GM23338 (cell line): ENCODE results near the gene NHLRC4. TPM values are rescaled to one million over a fixed set of nuclear protein-coding genes. Genes with fewer than 3 reads are reported as not detected.

Source experiments
- ATAC-seq: fragments of 200-7000 bp; cut with Tn5 transposase; 3 replicates; pipeline ENCODE4 v1.9.1; 2020
- DNase-seq: peaks from one replicate; pipeline ENCODE4 v3.0.0-alpha.2; 2015; ENCODE audit warnings: low spot score
- H2AFZ ChIP-seq: fragments of 200-600 bp; sonication (generic); 2 replicates; pipeline ENCODE4 v1.8.0; 2016; ENCODE audit warnings: antibody characterized with exemption, mild to moderate bottlenecking, moderate library complexity
- H3F3A ChIP-seq: fragments of 200-600 bp; sonication (generic); replicated peaks from 2 replicates; pipeline ENCODE4 v1.8.0; 2017; ENCODE audit warnings: antibody characterized with exemption, mixed run types, low read depth
- H3K27ac ChIP-seq: fragments of 200-600 bp; sonication (generic); 2 replicates; pipeline ENCODE4 v1.6.1; 2016; ENCODE audit warnings: low read depth
- H3K27me3 ChIP-seq: fragments of 200-600 bp; sonication (generic); 2 replicates; pipeline ENCODE4 v1.8.0; 2016; ENCODE audit warnings: mild to moderate bottlenecking, mixed run types, moderate library complexity; ENCODE audit not compliant: insufficient read depth
- H3K36me3 ChIP-seq: fragments of 200-600 bp; sonication (generic); 2 replicates; pipeline ENCODE4 v1.8.0; 2016; ENCODE audit warnings: mild to moderate bottlenecking; ENCODE audit not compliant: insufficient read depth
- H3K4me1 ChIP-seq: fragments of 200-600 bp; sonication (generic); 2 replicates; pipeline ENCODE4 v1.8.0; 2016; ENCODE audit warnings: mild to moderate bottlenecking, moderate library complexity; ENCODE audit not compliant: insufficient read depth
- H3K4me2 ChIP-seq: fragments of 200-600 bp; sonication (generic); 2 replicates; pipeline ENCODE4 v1.7.1; 2017; ENCODE audit warnings: mixed run types
- H3K4me3 ChIP-seq: fragments of 200-600 bp; sonication (generic); 2 replicates; pipeline ENCODE4 v1.6.1; 2016; ENCODE audit warnings: mixed run types
- H3K79me2 ChIP-seq: fragments of 200-600 bp; sonication (generic); replicated peaks from 2 replicates; pipeline ENCODE4 v1.8.0; 2017; ENCODE audit warnings: mild to moderate bottlenecking; ENCODE audit not compliant: insufficient read depth
- H3K9me2 ChIP-seq: fragments of 200-600 bp; sonication (generic); 2 replicates; pipeline ENCODE4 v1.8.0; 2017; ENCODE audit not compliant: insufficient read depth
- H4K20me1 ChIP-seq: fragments of 200-600 bp; sonication (generic); replicated peaks from 2 replicates; pipeline ENCODE4 v1.8.0; 2017; ENCODE audit warnings: mild to moderate bottlenecking; ENCODE audit not compliant: insufficient read depth
- H3K27ac Mint-ChIP-seq: 2 replicates; pipeline ENCODE4 v1.8.0; 2020; ENCODE audit warnings: inconsistent platforms, mild to moderate bottlenecking, moderate library complexity, mixed read lengths
- H3K27me3 Mint-ChIP-seq: 3 replicates; pipeline ENCODE4 v1.8.0; 2022; ENCODE audit warnings: low read depth, mild to moderate bottlenecking, moderate library complexity, mixed read lengths, inconsistent platforms; ENCODE audit not compliant: insufficient read depth, poor library complexity
- H3K36me3 Mint-ChIP-seq: 3 replicates; pipeline ENCODE4 v1.8.0; 2021; ENCODE audit warnings: low read depth, mild to moderate bottlenecking, inconsistent platforms, moderate library complexity, mixed read lengths
- H3K4me1 Mint-ChIP-seq: 3 replicates; pipeline ENCODE4 v1.8.0; 2020; ENCODE audit warnings: mild to moderate bottlenecking, inconsistent platforms, mixed read lengths
- H3K4me3 Mint-ChIP-seq: 3 replicates; pipeline ENCODE4 v1.8.0; 2021; ENCODE audit warnings: moderate library complexity, mild to moderate bottlenecking, inconsistent platforms, mixed read lengths
- H3K9me3 Mint-ChIP-seq: 3 replicates; pipeline ENCODE4 v1.8.0; 2020; ENCODE audit warnings: moderate library complexity, mild to moderate bottlenecking, inconsistent platforms, mixed read lengths
- CREB1 ChIP-seq: fragments of 250-450 bp; sonication (Bioruptor Pico); IDR thresholded peaks from 2 replicates; pipeline ENCODE4 v1.5.0; 2020; ENCODE audit warnings: low read depth, mild to moderate bottlenecking, moderate library complexity
- EZH2 ChIP-seq: fragments of 200-600 bp; sonication (generic); IDR thresholded peaks from one replicate; pipeline ENCODE4 v1.8.0; 2017; ENCODE audit warnings: antibody characterized with exemption, mild to moderate bottlenecking, low read depth; ENCODE audit not compliant: unreplicated experiment
- EZH2phosphoT487 ChIP-seq: fragments of 200-600 bp; sonication (generic); IDR thresholded peaks from one replicate; pipeline ENCODE4 v1.8.1; 2018; ENCODE audit warnings: antibody characterized with exemption; ENCODE audit not compliant: unreplicated experiment
- JUNB ChIP-seq: IDR thresholded peaks from one replicate; pipeline ENCODE4 v1.6.1; 2016; ENCODE audit warnings: antibody characterized with exemption; ENCODE audit not compliant: unreplicated experiment
- NANOG ChIP-seq: IDR thresholded peaks from 2 replicates; pipeline ENCODE4 v1.6.1; 2016; ENCODE audit warnings: antibody characterized with exemption, borderline replicate concordance
- POLR2AphosphoS5 ChIP-seq: IDR thresholded peaks from 2 replicates; pipeline ENCODE4 v1.6.1; 2016; ENCODE audit warnings: antibody characterized with exemption, low read depth
- ZNF114 ChIP-seq: fragments of 250-450 bp; sonication (Bioruptor Pico); IDR thresholded peaks from 2 replicates; pipeline ENCODE4 v1.5.0; 2020; ENCODE audit warnings: mild to moderate bottlenecking, moderate library complexity
- ZNF331 ChIP-seq: fragments of 250-450 bp; sonication (Bioruptor Pico); IDR thresholded peaks from 2 replicates; pipeline ENCODE4 v1.5.0; 2020; ENCODE audit warnings: low read depth, mild to moderate bottlenecking, moderate library complexity
- polyA plus RNA-seq: library from polyadenylated mRNA; unstranded; fragments of >200 nt; fragmentation: Nextera tagmentation; extraction: Ambion mirVana; gene quantifications from 2 replicates; pipeline ENCODE4 v1.2.1, GENCODE V29; 2016
- total RNA-seq: library from RNA; depleted of rRNA; stranded (reverse); fragments of >200 nt; shearing (Covaris generic); gene quantifications from 2 replicates; pipeline ENCODE4 v1.2.3, GENCODE V29; 2014
- TF ChIP-seq, protein P1 (sequence below): IDR thresholded peaks from one replicate; pipeline ENCODE4 v1.6.1; 2018; ENCODE audit warnings: antibody characterized with exemption; ENCODE audit not compliant: unreplicated experiment
- TF ChIP-seq, protein P2 (sequence below), 2 experiments: fragments of 200-600 bp in 1 of 2; sonication (generic) in 1 of 2; conservative IDR thresholded peaks; 2 replicates each; pipeline versions ENCODE4 v1.5.1 to v1.6.1; 2016 to 2017; ENCODE audit warnings: antibody characterized with exemption in 2 of 2, low read depth in 2 of 2, mild to moderate bottlenecking in 2 of 2, moderate library complexity in 1 of 2
- TF ChIP-seq, protein P3 (sequence below): IDR thresholded peaks from 2 replicates; pipeline ENCODE4 v1.6.1; 2016; ENCODE audit warnings: antibody characterized with exemption

Gene NHLRC4
- total and polyA plus RNA-seq, 2 experiments from 2014 or later, result 0.47 to 0.80 TPM

DNA sequence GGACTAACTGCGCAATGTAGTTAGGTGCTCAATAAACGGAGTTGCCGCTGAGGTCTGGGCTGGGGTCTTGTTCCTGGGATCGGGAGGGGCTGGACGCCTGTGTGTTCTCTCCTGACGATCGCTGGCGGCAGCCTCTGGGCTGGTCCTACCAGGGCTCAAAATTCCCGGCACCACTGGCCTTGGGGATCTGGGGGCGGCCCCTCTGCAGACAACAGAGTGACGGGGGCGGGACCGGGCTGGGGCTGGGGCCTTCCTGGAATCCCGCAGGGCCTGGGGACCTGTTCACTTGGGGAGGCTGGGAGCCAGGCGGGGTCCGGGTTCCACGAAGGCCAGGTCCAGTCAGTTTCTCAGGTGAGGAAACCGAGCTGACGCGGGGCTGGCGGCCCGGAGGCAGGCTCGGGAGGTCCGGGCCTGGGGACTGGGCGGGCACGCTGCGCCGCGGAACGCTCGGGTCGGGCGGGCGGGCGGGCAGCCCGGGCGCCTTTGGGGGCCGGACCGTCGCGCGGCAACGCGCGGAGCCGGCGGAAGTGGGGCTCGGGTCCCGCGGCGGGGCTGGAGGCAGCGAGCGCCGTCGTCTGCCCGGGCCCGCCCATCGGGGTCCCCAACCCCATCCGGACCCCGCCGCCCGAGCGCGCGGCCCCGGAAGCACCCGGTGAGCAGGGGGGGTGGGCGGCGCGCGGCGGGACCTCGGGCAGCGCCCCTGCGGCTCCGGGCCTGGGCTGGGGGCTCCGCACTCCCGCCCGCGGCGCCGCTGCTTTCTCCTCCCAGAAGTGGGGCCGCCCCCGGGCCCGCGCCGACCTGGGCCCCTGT is 2.8 kb downstream of the NHLRC4 start, which contains the start of gene PIGQ (continued):
- TF ChIP-seq, protein P1, sequence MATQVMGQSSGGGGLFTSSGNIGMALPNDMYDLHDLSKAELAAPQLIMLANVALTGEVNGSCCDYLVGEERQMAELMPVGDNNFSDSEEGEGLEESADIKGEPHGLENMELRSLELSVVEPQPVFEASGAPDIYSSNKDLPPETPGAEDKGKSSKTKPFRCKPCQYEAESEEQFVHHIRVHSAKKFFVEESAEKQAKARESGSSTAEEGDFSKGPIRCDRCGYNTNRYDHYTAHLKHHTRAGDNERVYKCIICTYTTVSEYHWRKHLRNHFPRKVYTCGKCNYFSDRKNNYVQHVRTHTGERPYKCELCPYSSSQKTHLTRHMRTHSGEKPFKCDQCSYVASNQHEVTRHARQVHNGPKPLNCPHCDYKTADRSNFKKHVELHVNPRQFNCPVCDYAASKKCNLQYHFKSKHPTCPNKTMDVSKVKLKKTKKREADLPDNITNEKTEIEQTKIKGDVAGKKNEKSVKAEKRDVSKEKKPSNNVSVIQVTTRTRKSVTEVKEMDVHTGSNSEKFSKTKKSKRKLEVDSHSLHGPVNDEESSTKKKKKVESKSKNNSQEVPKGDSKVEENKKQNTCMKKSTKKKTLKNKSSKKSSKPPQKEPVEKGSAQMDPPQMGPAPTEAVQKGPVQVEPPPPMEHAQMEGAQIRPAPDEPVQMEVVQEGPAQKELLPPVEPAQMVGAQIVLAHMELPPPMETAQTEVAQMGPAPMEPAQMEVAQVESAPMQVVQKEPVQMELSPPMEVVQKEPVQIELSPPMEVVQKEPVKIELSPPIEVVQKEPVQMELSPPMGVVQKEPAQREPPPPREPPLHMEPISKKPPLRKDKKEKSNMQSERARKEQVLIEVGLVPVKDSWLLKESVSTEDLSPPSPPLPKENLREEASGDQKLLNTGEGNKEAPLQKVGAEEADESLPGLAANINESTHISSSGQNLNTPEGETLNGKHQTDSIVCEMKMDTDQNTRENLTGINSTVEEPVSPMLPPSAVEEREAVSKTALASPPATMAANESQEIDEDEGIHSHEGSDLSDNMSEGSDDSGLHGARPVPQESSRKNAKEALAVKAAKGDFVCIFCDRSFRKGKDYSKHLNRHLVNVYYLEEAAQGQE, result no peak
- TF ChIP-seq, protein P2, sequence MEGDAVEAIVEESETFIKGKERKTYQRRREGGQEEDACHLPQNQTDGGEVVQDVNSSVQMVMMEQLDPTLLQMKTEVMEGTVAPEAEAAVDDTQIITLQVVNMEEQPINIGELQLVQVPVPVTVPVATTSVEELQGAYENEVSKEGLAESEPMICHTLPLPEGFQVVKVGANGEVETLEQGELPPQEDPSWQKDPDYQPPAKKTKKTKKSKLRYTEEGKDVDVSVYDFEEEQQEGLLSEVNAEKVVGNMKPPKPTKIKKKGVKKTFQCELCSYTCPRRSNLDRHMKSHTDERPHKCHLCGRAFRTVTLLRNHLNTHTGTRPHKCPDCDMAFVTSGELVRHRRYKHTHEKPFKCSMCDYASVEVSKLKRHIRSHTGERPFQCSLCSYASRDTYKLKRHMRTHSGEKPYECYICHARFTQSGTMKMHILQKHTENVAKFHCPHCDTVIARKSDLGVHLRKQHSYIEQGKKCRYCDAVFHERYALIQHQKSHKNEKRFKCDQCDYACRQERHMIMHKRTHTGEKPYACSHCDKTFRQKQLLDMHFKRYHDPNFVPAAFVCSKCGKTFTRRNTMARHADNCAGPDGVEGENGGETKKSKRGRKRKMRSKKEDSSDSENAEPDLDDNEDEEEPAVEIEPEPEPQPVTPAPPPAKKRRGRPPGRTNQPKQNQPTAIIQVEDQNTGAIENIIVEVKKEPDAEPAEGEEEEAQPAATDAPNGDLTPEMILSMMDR (conservative IDR thresholded peaks at IDR 0.05; ENCODE audit: low read depth in 2 of 2), result no peak
- TF ChIP-seq, protein P3, sequence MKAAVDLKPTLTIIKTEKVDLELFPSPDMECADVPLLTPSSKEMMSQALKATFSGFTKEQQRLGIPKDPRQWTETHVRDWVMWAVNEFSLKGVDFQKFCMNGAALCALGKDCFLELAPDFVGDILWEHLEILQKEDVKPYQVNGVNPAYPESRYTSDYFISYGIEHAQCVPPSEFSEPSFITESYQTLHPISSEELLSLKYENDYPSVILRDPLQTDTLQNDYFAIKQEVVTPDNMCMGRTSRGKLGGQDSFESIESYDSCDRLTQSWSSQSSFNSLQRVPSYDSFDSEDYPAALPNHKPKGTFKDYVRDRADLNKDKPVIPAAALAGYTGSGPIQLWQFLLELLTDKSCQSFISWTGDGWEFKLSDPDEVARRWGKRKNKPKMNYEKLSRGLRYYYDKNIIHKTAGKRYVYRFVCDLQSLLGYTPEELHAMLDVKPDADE, result no peak
- no peak for TF ChIP-seq ZNF114 (CRISPR knock-in tag)

DNA sequence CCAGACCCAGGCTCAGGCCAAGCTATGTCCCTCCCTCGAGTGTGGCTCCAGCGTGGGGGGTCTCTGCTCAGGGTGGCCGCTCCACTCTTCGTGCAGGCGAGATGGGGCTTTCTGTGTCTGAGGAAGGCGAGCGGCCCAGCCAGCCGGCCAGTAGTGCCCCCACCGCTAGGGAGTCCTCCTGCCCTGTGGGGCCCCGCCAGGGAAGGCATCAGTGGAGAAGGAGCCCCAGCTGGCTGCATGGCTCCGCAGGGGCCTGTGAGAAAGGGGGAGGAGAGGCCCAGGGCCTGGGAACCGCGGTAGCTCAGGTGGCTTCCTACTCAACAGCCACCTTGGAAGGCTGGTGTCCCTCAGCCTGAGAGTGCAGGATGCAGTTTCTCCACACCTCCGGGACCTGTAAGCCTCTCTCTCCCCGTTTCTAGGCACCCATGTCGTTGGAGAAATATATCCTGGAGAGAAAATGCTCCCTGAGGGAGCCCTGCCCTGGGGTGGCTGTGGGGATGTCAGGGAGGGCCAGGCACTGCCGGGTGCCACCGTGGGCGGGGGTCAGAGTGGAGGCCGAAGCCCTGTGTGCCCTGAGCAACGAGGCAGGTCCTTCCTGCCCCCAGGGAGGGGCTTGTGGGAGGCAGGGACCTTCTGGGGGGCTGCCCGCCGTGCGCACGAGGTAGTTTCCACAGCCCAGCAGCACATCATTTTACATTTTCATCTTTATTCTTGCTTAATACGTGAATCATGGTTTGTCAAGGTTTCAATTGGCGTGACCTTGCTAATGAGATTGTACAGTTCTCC is 6.3 kb downstream of the NHLRC4 start:
- no peak for DNase-seq
- no peak for ATAC-seq
- TF ChIP-seq, protein P2 (conservative IDR thresholded peaks at IDR 0.05; ENCODE audit: low read depth in 2 of 2), result no peak
- TF ChIP-seq POLR2AphosphoS5, result no peak; the same call in 1 of the 2 replicates
- TF ChIP-seq EZH2, result no peak
- no peak for TF ChIP-seq CREB1
- TF ChIP-seq ZNF114 (CRISPR knock-in tag), result no peak
- TF ChIP-seq ZNF331 (CRISPR knock-in tag), result no peak
- TF ChIP-seq, protein P3, result no peak
- no peak for TF ChIP-seq JUNB
- TF ChIP-seq NANOG, result no peak
- no peak for TF ChIP-seq EZH2phosphoT487

More for the DNA sequence above, 6.3 kb downstream of the NHLRC4 start:
- no peaks in the 10 kb centered on the region; the same call in 2 of the 3 replicates for H3K36me3 Mint-ChIP-seq
- no peak overlapping the region for H3K27ac ChIP-seq
- no peak overlapping the region for H3K4me3 ChIP-seq
- no peak overlapping the region for H3K4me2 ChIP-seq
- H3K9me2 ChIP-seq, result no peaks in the 10 kb centered on the region
- no peaks in the 10 kb centered on the region for H3K27me3 ChIP-seq
- H3K27ac Mint-ChIP-seq, result no peak overlapping the region
- peaks cover 11% of the 10 kb centered on the region for H3K4me1 Mint-ChIP-seq
- no peak overlapping the region for H2AFZ ChIP-seq
- H4K20me1 ChIP-seq, result no peaks in the 10 kb centered on the region
- no peaks in the 10 kb centered on the region for H3K36me3 ChIP-seq
- H3K4me1 ChIP-seq, result peaks cover 6% of the 10 kb centered on the region; the same call in 1 of the 2 replicates
- H3K27me3 Mint-ChIP-seq, result peaks cover 7% of the 10 kb centered on the region
- H3K4me3 Mint-ChIP-seq, result peak overlapping the region; percentile 50; the same call in 2 of the 3 replicates
- H3K9me3 Mint-ChIP-seq, result no peaks in the 10 kb centered on the region
- peaks cover 14% of the 10 kb centered on the region; the same call in 1 of the 2 replicates for H3F3A ChIP-seq
- H3K79me2 ChIP-seq, result peaks cover 8% of the 10 kb centered on the region
